GM21381 (cell line): ENCODE data around the gene CASP14.
"Not testable (repeated sequence)": the region's sequence is repeated elsewhere in the genome, so short reads cannot be mapped to it uniquely, and the experiment has no call there.

Experiments used
- ATAC-seq: cut with Tn5 transposase; IDR thresholded peaks from one replicate; pipeline ENCODE4 v1.9.1; 2021; ENCODE audit warnings: mild to moderate bottlenecking, moderate library complexity; ENCODE audit not compliant: unreplicated experiment

The CASP14 gene, protein sequence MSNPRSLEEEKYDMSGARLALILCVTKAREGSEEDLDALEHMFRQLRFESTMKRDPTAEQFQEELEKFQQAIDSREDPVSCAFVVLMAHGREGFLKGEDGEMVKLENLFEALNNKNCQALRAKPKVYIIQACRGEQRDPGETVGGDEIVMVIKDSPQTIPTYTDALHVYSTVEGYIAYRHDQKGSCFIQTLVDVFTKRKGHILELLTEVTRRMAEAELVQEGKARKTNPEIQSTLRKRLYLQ

GRCh38 chr19:15048885-15049541 is at the start of gene CASP14:
Gene CASP14 (plus strand): TSS chr19:15049480. CDS start chr19:15052252, 2,772 bp downstream.
- ATAC-seq: no peak

GRCh38 chr19:15008308-15008707 is 41.0 kb upstream of the CASP14 start:
- no peak for ATAC-seq

- ATAC-seq: no peak
These were observed 38.6 kb upstream of the CASP14 start for GRCh38 chr19:15010501-15011300.

- ATAC-seq: no peak
These were observed 34.7 kb upstream of the CASP14 start for GRCh38 chr19:15014579-15014978.

GRCh38 chr19:15015946-15016542 is 33.2 kb upstream of the CASP14 start:
- ATAC-seq: no peak

GRCh38 chr19:15018836-15019235 is 30.4 kb upstream of the CASP14 start:
- ATAC-seq: not testable (repeated sequence)

GRCh38 chr19:15021286-15022007 is 27.8 kb upstream of the CASP14 start:
- ATAC-seq: no peak

- ATAC-seq: no peak
These were observed 26.5 kb upstream of the CASP14 start for GRCh38 chr19:15022752-15023151.

- ATAC-seq: no peak
These were observed 24.1 kb upstream of the CASP14 start for GRCh38 chr19:15025217-15025616.

DNA sequence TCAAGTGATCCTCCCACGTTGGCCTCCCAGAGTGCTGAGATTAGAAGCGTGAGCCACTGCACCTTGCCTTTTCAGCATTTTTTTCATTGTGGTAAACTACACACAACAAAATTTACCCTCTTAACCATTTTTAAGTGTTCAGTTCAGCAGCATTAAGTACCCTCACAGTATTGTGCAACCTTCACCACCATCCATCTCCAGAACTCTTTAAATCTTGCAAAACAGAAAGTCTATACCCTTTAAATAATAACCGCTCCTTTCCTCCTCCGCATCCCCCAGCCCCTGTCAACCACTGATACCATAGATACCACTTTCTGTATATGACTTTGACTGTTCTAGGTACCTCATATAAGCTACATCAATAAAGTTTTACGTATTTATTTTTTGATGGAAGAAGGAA is 20.8 kb upstream of the CASP14 start:
- no peak for ATAC-seq

DNA sequence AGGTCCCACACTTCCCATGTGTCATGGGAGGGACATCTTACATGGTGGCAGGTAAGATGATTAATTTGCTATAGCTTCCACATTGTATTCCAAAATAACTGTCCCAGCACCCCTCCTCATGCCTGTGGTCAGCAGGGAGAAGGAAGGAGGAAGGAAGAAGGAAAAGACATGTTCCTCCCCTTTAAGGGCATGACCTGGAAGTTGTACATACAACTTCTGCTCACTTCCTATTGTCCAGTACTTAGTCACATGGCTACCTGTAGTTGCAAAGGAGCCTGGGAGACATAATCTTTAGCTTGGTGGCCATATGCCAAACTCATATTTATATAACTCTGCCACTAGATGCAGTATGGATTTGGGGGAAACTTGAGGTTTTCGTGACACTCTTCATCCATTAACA is 17.6 kb upstream of the CASP14 start:
- no peak for ATAC-seq

- no peak for ATAC-seq
These were observed 13.4 kb upstream of the CASP14 start for GRCh38 chr19:15035795-15036311.

- no peak for ATAC-seq
These were observed 11.7 kb upstream of the CASP14 start for GRCh38 chr19:15037586-15037985.

DNA sequence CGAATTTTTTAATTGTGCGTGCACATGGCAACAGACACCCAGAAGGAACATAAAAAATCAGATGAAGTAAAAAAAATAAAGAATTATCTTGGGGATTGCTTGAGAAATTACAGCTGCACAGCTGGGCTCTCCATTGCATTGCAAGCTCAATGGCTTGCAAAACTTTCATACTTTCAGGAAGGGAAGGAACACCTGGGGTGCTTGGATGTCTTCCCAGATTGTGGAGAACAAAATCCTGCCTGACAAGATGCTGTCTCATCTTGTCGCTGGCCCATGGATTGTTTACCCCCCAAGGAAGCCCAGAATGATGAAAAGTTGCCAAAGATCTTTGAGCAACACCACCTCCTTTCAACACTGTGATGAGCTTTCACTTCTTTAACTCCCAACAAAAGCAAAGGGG is 11.0 kb upstream of the CASP14 start:
- ATAC-seq: no peak

GRCh38 chr19:15042003-15042402 is 7.3 kb upstream of the CASP14 start:
- no peak for ATAC-seq

GRCh38 chr19:15042826-15043225 is 6.5 kb upstream of the CASP14 start:
- ATAC-seq: no peak

- ATAC-seq: no peak
These were observed 3.8 kb upstream of the CASP14 start for GRCh38 chr19:15045506-15045905.

- no peak for ATAC-seq
These were observed 1.6 kb upstream of the CASP14 start for GRCh38 chr19:15047680-15048079.

GRCh38 chr19:15048128-15048527 is 1.2 kb upstream of the CASP14 start:
- ATAC-seq: no peak

DNA sequence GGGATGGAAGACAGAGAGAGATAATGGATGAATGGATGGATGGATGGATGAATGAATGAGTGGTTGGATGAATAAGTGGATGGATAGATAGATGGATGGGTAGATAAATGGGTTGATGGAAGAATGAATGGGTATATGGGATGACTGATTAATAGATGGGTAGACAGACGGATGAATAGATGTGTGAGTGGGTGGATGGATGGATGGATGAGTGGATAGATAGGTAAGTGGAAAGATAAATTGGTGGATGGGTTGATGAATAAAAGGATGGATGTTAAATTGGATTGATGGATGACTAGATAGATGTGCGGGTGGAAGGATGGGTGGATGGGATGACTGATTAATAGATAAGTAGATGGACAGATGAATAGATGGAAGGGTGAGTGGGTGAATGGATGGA is 1.4 kb downstream of the CASP14 start:
- ATAC-seq: no peak

GRCh38 chr19:15062036-15062435 is 12.8 kb downstream of the CASP14 start:
- no peak for ATAC-seq
